ENCODE results near the gene MYCBP2. TPM values are rescaled to one million over a fixed set of nuclear protein-coding genes. Genes with fewer than 3 reads are reported as not detected.

The MYCBP2 gene
- total and polyA plus RNA-seq, 2 experiments from 2014 or later = 23.3 to 63.3 TPM

GRCh38 chr13:77048681-77049080, 278.2 kb downstream of the MYCBP2 start:
- 72% methylated on average over 4 of the region's 4 CpGs for WGBS (ENCODE audit: low lambda C conversion rate, missing lambda C conversion rate)
- H3K4me1 ChIP-seq (ENCODE audit: insufficient read depth) = no peaks in the 10 kb centered on the region
- no peak overlapping the region for H2AFZ ChIP-seq
- H3K36me3 ChIP-seq (replicated peaks; ENCODE audit: insufficient read depth, low read depth) = no peaks in the 10 kb centered on the region
- TF ChIP-seq EZH2phosphoT487 (IDR thresholded peaks at IDR 0.05; ENCODE audit: low read depth, severe bottlenecking, unreplicated experiment) (no peak), CTCF (IDR thresholded peaks at IDR 0.05; ENCODE audit: poor library complexity) (no peak), EZH2 (IDR thresholded peaks at IDR 0.05; ENCODE audit: borderline replicate concordance) (no peak)
- H3K9me3 ChIP-seq (ENCODE audit: low read depth) = no peaks in the 10 kb centered on the region
- H3K27ac ChIP-seq = no peak overlapping the region
- DNase-seq (ENCODE audit: low spot score) = no peak
- no peaks in the 10 kb centered on the region for H3K9me2 ChIP-seq (replicated peaks; ENCODE audit: insufficient read depth)
- no peaks in the 10 kb centered on the region for H3K27me3 ChIP-seq
- no peaks in the 10 kb centered on the region for H3K79me2 ChIP-seq
- no peak overlapping the region for H3K4me2 ChIP-seq
- H4K20me1 ChIP-seq (ENCODE audit: insufficient read depth, poor library complexity, severe bottlenecking) = no peaks in the 10 kb centered on the region
- H3K4me3 ChIP-seq = no peak overlapping the region

- H3K9me3 ChIP-seq (ENCODE audit: low read depth) = no peaks in the 10 kb centered on the region
- no peaks in the 10 kb centered on the region for H4K20me1 ChIP-seq (ENCODE audit: insufficient read depth, poor library complexity, severe bottlenecking)
- no peak overlapping the region for H3K27ac ChIP-seq
- TF ChIP-seq EZH2 (IDR thresholded peaks at IDR 0.05; ENCODE audit: borderline replicate concordance) = no peak
- TF ChIP-seq EZH2phosphoT487 (IDR thresholded peaks at IDR 0.05; ENCODE audit: low read depth, severe bottlenecking, unreplicated experiment) = no peak
- TF ChIP-seq CTCF (IDR thresholded peaks at IDR 0.05; ENCODE audit: poor library complexity) = no peak
- WGBS (ENCODE audit: low lambda C conversion rate, missing lambda C conversion rate) = 83% methylated on average over 8 of the region's 8 CpGs
- H3K27me3 ChIP-seq = no peaks in the 10 kb centered on the region
- no peak overlapping the region for H3K4me3 ChIP-seq
- no peaks in the 10 kb centered on the region for H3K9me2 ChIP-seq (replicated peaks; ENCODE audit: insufficient read depth)
- no peak for DNase-seq (ENCODE audit: low spot score)
- no peak overlapping the region for H2AFZ ChIP-seq
- no peaks in the 10 kb centered on the region for H3K36me3 ChIP-seq (replicated peaks; ENCODE audit: insufficient read depth, low read depth)
- H3K4me1 ChIP-seq (ENCODE audit: insufficient read depth) = peaks cover 4% of the 10 kb centered on the region
- no peak overlapping the region for H3K4me2 ChIP-seq
- no peaks in the 10 kb centered on the region for H3K79me2 ChIP-seq
Observed at GRCh38 chr13:77047649-77048343, 279.1 kb downstream of the MYCBP2 start.

- Histone ChIP-seq H3K27ac (peak overlapping the region; percentile 46), H3K9me2 (replicated peaks; ENCODE audit: insufficient read depth) (no peaks in the 10 kb centered on the region)
- peak; percentile 16 for DNase-seq (ENCODE audit: low spot score)
Observed at GRCh38 chr13:77042566-77043177, 284.2 kb downstream of the MYCBP2 start.

More at GRCh38 chr13:77042566-77043177, 284.2 kb downstream of the MYCBP2 start:
- Histone ChIP-seq H3K79me2 (no peaks in the 10 kb centered on the region), H3K9me3 (ENCODE audit: low read depth) (no peaks in the 10 kb centered on the region), H2AFZ (no peak overlapping the region), H4K20me1 (ENCODE audit: insufficient read depth, poor library complexity, severe bottlenecking) (no peaks in the 10 kb centered on the region), H3K36me3 (replicated peaks; ENCODE audit: insufficient read depth, low read depth) (no peaks in the 10 kb centered on the region), H3K27me3 (no peaks in the 10 kb centered on the region), H3K4me3 (no peak overlapping the region), H3K4me2 (peak overlapping the region; percentile 0), H3K4me1 (ENCODE audit: insufficient read depth) (peaks cover 4% of the 10 kb centered on the region)
- 60% methylated on average over 5 of the region's 5 CpGs for WGBS (ENCODE audit: low lambda C conversion rate, missing lambda C conversion rate)
- TF ChIP-seq EZH2 (IDR thresholded peaks at IDR 0.05; ENCODE audit: borderline replicate concordance) = no peak
- no peak for TF ChIP-seq CTCF (IDR thresholded peaks at IDR 0.05; ENCODE audit: poor library complexity)

Measured in hepatocyte (in vitro differentiated cells).